Measurements from ENCODE around the gene MOB2.

DNA sequence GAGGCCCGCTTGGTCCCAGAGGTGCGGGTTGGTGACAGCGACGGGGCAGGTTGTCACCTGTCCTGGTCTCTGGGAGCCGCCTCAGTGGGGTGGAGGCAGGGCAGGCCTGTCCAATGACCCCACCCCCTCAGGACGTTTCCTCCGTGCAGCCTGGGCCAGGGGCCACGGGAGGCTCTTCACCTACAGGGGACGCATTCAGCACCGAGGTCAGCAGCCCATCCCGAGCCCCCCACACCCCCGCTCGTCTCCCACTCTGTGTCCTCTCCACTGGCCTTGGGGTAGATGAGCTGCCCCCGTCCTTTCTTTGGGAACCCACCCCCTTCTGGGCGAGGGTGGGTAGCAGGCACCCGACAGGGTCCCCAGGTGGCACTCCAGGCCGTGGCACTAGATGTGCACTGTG, 61.1 kb downstream of the MOB2 start:
- TF ChIP-seq, protein P1, sequence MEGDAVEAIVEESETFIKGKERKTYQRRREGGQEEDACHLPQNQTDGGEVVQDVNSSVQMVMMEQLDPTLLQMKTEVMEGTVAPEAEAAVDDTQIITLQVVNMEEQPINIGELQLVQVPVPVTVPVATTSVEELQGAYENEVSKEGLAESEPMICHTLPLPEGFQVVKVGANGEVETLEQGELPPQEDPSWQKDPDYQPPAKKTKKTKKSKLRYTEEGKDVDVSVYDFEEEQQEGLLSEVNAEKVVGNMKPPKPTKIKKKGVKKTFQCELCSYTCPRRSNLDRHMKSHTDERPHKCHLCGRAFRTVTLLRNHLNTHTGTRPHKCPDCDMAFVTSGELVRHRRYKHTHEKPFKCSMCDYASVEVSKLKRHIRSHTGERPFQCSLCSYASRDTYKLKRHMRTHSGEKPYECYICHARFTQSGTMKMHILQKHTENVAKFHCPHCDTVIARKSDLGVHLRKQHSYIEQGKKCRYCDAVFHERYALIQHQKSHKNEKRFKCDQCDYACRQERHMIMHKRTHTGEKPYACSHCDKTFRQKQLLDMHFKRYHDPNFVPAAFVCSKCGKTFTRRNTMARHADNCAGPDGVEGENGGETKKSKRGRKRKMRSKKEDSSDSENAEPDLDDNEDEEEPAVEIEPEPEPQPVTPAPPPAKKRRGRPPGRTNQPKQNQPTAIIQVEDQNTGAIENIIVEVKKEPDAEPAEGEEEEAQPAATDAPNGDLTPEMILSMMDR (IDR thresholded peaks at IDR 0.05): no peak
- TF ChIP-seq POLR2AphosphoS5 (IDR thresholded peaks at IDR 0.05): no peak

Measured in gastroesophageal sphincter (tissue), 3 donors.